Karpas-422 (cell line): ENCODE results near the gene CFAP73. TPM values are rescaled to one million over a fixed set of nuclear protein-coding genes. Genes with fewer than 3 reads are reported as not detected.
"Not testable (repeated sequence)": the region's sequence is repeated elsewhere in the genome, so short reads cannot be mapped to it uniquely, and the experiment has no call there.

Experiments
- DNase-seq: peaks from one replicate; pipeline ENCODE4 v3.0.0-alpha.2; 2015
- H2AFZ ChIP-seq: fragments of 200-600 bp; sonication (generic); 2 replicates; pipeline ENCODE4 v1.6.1; 2014; ENCODE audit warnings: antibody characterized with exemption, low read length, mixed read lengths
- H3K27ac ChIP-seq: fragments of 200-600 bp; sonication (generic); 2 replicates; pipeline ENCODE4 v1.5.1; 2014; ENCODE audit warnings: mild to moderate bottlenecking, low read length, moderate library complexity
- H3K27me3 ChIP-seq: fragments of 200-600 bp; sonication (generic); 2 replicates; pipeline ENCODE4 v1.6.1; 2014; ENCODE audit warnings: low read length, mixed read lengths
- H3K36me3 ChIP-seq: fragments of 200-600 bp; sonication (generic); 2 replicates; pipeline ENCODE4 v1.6.1; 2014; ENCODE audit warnings: low read length, mixed read lengths; ENCODE audit not compliant: insufficient read depth
- H3K4me1 ChIP-seq: fragments of 200-600 bp; sonication (generic); 2 replicates; pipeline ENCODE4 v1.6.1; 2014; ENCODE audit warnings: mild to moderate bottlenecking, low read length, mixed read lengths
- H3K4me2 ChIP-seq: fragments of 200-600 bp; sonication (generic); 2 replicates; pipeline ENCODE4 v1.6.1; 2014; ENCODE audit warnings: low read length, low read depth, mild to moderate bottlenecking; ENCODE audit not compliant: poor library complexity, severe bottlenecking
- H3K4me3 ChIP-seq: fragments of 200-600 bp; sonication (generic); 2 replicates; pipeline ENCODE4 v1.5.1; 2014; ENCODE audit warnings: mild to moderate bottlenecking, antibody characterized with exemption, low read length, mixed read lengths
- H3K79me2 ChIP-seq: fragments of 200-600 bp; sonication (generic); 2 replicates; pipeline ENCODE4 v1.6.1; 2014; ENCODE audit warnings: mild to moderate bottlenecking, low read length, mixed read lengths
- H3K9ac ChIP-seq: fragments of 200-600 bp; sonication (generic); 2 replicates; pipeline ENCODE4 v1.6.0; 2014; ENCODE audit warnings: low read length
- H3K9me2 ChIP-seq: fragments of 200-600 bp; sonication (generic), shearing (Covaris generic); replicated peaks from 2 replicates; pipeline ENCODE4 v1.6.0; 2014; ENCODE audit warnings: mild to moderate bottlenecking, low read length, moderate library complexity; ENCODE audit not compliant: insufficient read depth
- H3K9me3 ChIP-seq: fragments of 300-700, 200-600 bp; sonication (generic); 2 replicates; pipeline ENCODE4 v1.6.1; 2014; ENCODE audit warnings: low read length, mixed read lengths
- H4K20me1 ChIP-seq: fragments of 200-600 bp; sonication (generic); 2 replicates; pipeline ENCODE4 v1.6.1; 2014; ENCODE audit warnings: mild to moderate bottlenecking, antibody characterized with exemption, low read length, low read depth; ENCODE audit not compliant: insufficient read depth
- total RNA-seq: library from RNA; depleted of rRNA; stranded (reverse); fragments of >200 nt; shearing (Covaris generic); gene quantifications from 2 replicates; pipeline ENCODE4 v1.2.3, GENCODE V29; 2014; ENCODE audit warnings: low replicate concordance

The CFAP73 gene
- total RNA-seq, 1 experiment from 2014 or later: not detected

GRCh38 chr12:113141716-113142115 is 7.8 kb upstream of the CFAP73 start:
- not testable (repeated sequence) for H3K9me3 ChIP-seq, DNase-seq, H3K27ac ChIP-seq, H3K9me2 ChIP-seq, H3K79me2 ChIP-seq, H3K9ac ChIP-seq, H3K27me3 ChIP-seq, H2AFZ ChIP-seq, H3K4me2 ChIP-seq, H3K4me3 ChIP-seq, H3K36me3 ChIP-seq, H4K20me1 ChIP-seq
- H3K4me1 ChIP-seq: peaks cover 12% of the 10 kb centered on the region

DNA sequence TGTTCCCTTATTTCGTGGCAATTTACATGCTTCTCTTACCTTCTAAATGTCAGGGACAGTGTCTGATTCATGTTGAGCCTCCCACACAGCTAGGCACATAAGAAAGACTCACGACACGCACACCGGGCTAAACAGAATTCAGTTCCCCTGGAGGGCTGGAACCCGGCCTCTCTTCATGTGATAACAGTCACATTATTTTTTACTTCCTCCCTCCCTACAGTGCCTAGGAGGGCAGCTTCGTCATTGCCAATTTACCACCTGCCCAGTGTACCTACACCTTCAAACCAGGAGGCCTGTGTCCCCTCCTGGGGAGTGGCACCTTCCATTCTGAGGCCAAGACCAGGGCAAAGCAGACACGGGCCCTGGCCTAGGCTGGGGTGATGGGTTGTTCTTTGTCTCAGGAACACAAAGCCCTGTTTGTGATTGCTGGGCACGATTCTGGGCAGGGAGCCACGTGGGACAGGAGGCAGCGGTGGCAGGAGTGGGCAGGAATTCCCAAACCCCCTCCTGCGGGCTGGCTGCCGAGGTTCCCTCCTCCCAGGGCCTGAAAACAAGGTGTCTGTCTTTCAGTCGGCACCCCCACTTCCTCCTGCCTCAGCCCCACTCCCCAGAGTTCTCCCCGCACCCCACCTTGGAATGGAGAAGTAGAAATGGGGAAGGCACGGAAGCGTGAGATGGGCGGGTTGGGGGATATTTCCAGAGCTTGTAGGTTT is 7.2 kb upstream of the CFAP73 start:
- H3K9me2 ChIP-seq: no peaks in the 10 kb centered on the region
- no peaks in the 10 kb centered on the region for H3K9me3 ChIP-seq
- DNase-seq: no peak
- peak overlapping the region; percentile 21; the same call in 1 of the 2 replicates for H3K9ac ChIP-seq
- no peaks in the 10 kb centered on the region for H4K20me1 ChIP-seq
- H3K79me2 ChIP-seq: no peaks in the 10 kb centered on the region
- H3K27ac ChIP-seq: no peak overlapping the region
- H2AFZ ChIP-seq: peak overlapping the region; percentile 85; the same call in 1 of the 2 replicates
- no peak overlapping the region for H3K4me3 ChIP-seq
- H3K27me3 ChIP-seq: no peaks in the 10 kb centered on the region
- H3K4me1 ChIP-seq: peaks cover 12% of the 10 kb centered on the region
- H3K4me2 ChIP-seq: no peak overlapping the region
- H3K36me3 ChIP-seq: no peaks in the 10 kb centered on the region

- no peak overlapping the region for H3K27ac ChIP-seq
- no peaks in the 10 kb centered on the region for H3K9me2 ChIP-seq
- no peaks in the 10 kb centered on the region for H3K79me2 ChIP-seq
- H4K20me1 ChIP-seq: no peaks in the 10 kb centered on the region
- no peaks in the 10 kb centered on the region for H3K9me3 ChIP-seq
- no peak overlapping the region for H3K4me2 ChIP-seq
- no peak for DNase-seq
- H3K36me3 ChIP-seq: no peaks in the 10 kb centered on the region
- no peak overlapping the region for H3K4me3 ChIP-seq
- H3K4me1 ChIP-seq: peaks cover 12% of the 10 kb centered on the region
- H3K9ac ChIP-seq: no peak overlapping the region; the same call in 1 of the 2 replicates
- H3K27me3 ChIP-seq: no peaks in the 10 kb centered on the region
- peak overlapping the region; percentile 85; the same call in 1 of the 2 replicates for H2AFZ ChIP-seq
These were observed 6.6 kb upstream of the CFAP73 start for GRCh38 chr12:113142886-113143332.

GRCh38 chr12:113143959-113144358 is 5.6 kb upstream of the CFAP73 start:
- Histone ChIP-seq H3K27me3 (no peaks in the 10 kb centered on the region), H3K4me2 (no peak overlapping the region), H3K27ac (no peak overlapping the region), H3K9me2 (no peaks in the 10 kb centered on the region), H2AFZ (no peak overlapping the region), H3K36me3 (no peaks in the 10 kb centered on the region), H4K20me1 (no peaks in the 10 kb centered on the region), H3K9me3 (no peaks in the 10 kb centered on the region), H3K4me3 (no peak overlapping the region), H3K79me2 (no peaks in the 10 kb centered on the region), H3K4me1 (peaks cover 12% of the 10 kb centered on the region), H3K9ac (no peak overlapping the region)
- no peak for DNase-seq

GRCh38 chr12:113144806-113145205 is 4.7 kb upstream of the CFAP73 start:
- H3K9ac ChIP-seq: no peak overlapping the region
- H3K79me2 ChIP-seq: no peaks in the 10 kb centered on the region
- H3K9me3 ChIP-seq: no peaks in the 10 kb centered on the region
- H3K9me2 ChIP-seq: no peaks in the 10 kb centered on the region
- peaks cover 12% of the 10 kb centered on the region for H3K4me1 ChIP-seq
- DNase-seq: no peak
- H4K20me1 ChIP-seq: no peaks in the 10 kb centered on the region
- no peak overlapping the region for H3K4me2 ChIP-seq
- no peaks in the 10 kb centered on the region for H3K27me3 ChIP-seq
- no peak overlapping the region for H2AFZ ChIP-seq
- H3K27ac ChIP-seq: no peak overlapping the region
- no peak overlapping the region for H3K4me3 ChIP-seq
- H3K36me3 ChIP-seq: no peaks in the 10 kb centered on the region

DNA sequence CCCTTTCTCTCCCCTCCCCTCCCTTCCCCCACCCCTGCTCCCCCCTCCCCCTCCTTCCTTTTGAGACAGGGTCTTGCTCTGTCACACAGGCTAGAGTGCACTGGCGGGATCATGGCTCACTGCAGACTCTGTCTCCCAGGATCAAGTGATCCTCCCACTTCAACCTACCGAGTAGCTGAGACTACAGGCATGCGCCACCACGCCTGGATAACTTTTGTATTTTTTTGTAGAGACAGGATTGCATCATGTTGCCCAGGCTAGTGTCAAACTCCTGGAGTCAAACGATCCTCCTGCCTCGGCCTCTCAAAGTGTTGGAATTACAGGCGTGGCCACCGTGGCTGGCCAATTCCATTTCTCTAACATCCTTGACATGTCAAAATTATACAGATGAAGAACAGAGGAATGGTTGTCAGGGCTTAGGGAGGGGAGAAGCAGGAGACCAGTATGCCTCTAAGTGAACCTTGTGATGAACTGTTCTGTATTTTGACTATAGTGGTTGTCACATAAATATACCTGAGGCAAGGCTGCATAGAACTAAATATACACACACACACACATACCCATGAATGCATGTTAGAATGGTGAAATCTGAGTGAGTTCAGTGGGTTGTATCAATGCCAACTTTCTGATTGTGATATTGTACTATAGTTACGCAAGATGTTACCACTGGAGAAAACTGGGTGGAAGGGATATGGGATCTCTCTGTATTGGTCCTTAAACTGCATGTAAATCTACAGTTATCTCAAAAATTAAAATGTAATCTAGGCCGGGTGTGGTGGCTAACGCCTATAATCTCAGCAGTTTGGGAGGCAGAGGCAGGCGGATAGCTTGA is 3.6 kb upstream of the CFAP73 start:
- H3K9ac ChIP-seq: no peak overlapping the region
- no peak overlapping the region for H3K27ac ChIP-seq
- no peaks in the 10 kb centered on the region for H4K20me1 ChIP-seq
- H3K4me1 ChIP-seq: peaks cover 12% of the 10 kb centered on the region
- no peaks in the 10 kb centered on the region for H3K79me2 ChIP-seq
- H3K36me3 ChIP-seq: no peaks in the 10 kb centered on the region
- no peaks in the 10 kb centered on the region for H3K9me3 ChIP-seq
- DNase-seq: no peak
- H3K9me2 ChIP-seq: no peaks in the 10 kb centered on the region
- no peak overlapping the region for H3K4me2 ChIP-seq
- H2AFZ ChIP-seq: no peak overlapping the region
- no peaks in the 10 kb centered on the region for H3K27me3 ChIP-seq
- no peak overlapping the region for H3K4me3 ChIP-seq

DNA sequence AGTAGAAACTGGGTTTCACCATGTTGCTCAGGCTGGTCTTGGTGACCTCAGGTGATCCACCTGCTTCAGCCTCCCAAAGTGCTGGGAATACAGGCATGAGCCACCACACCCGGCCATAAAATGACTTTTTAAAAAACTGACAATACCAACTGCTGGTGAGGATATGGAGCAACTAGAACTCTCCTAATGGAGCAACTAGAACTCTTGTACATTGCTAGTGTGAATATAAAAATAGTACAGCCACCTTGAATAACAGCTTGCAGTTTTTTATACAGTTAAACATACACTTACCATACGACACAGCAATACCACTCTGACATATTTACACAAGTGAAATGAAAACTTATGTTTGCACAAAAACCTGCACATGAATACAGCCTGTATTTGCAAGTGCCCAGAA is 2.5 kb upstream of the CFAP73 start:
- Histone ChIP-seq H2AFZ (no peak overlapping the region), H3K79me2 (no peaks in the 10 kb centered on the region), H3K36me3 (no peaks in the 10 kb centered on the region)

DNA sequence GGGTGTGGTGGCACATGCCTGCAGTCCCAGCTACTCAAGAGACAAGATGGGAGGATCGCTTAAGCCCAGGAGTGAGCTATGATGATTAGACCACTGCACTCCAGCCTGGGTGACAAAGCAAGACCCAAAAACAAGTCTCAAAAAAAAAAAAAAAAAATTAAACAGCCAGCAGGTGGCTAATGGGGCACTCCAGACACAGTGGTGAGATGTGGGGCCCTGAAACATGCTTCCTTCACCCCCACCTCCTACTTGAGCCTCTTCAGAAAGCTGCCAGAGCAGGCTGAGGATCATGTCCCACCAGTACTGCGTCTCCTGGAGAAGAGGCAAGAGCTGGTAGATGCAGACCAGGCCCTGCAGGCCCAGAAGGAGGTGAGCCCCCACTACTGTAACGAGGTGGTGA is 2.1 kb downstream of the CFAP73 start:
- Histone ChIP-seq H3K4me3 (no peak overlapping the region), H2AFZ (no peak overlapping the region), H3K9me3 (no peaks in the 10 kb centered on the region), H3K27me3 (no peaks in the 10 kb centered on the region), H3K9me2 (no peaks in the 10 kb centered on the region), H3K36me3 (no peaks in the 10 kb centered on the region), H3K79me2 (no peaks in the 10 kb centered on the region), H3K4me2 (no peak overlapping the region), H3K4me1 (peaks cover 19% of the 10 kb centered on the region), H3K9ac (no peak overlapping the region), H3K27ac (no peak overlapping the region), H4K20me1 (no peaks in the 10 kb centered on the region)
- DNase-seq: no peak

More for the DNA sequence above, 2.5 kb upstream of the CFAP73 start:
- Histone ChIP-seq H3K4me2 (no peak overlapping the region), H3K27me3 (no peaks in the 10 kb centered on the region), H3K4me3 (no peak overlapping the region), H3K9me2 (no peaks in the 10 kb centered on the region), H3K9ac (no peak overlapping the region), H3K27ac (no peak overlapping the region), H3K9me3 (no peaks in the 10 kb centered on the region), H4K20me1 (no peaks in the 10 kb centered on the region), H3K4me1 (peaks cover 10% of the 10 kb centered on the region)
- DNase-seq: no peak
